GM19468 (cell line): ENCODE data around the gene IFT88.

Experiments used
- ATAC-seq: cut with Tn5 transposase; IDR thresholded peaks from one replicate; pipeline ENCODE4 v1.9.1; 2021; ENCODE audit warnings: mild to moderate bottlenecking, moderate library complexity, moderate number of reproducible peaks; ENCODE audit not compliant: unreplicated experiment; ENCODE audit errors: extremely low read depth

The IFT88 gene

GRCh38 chr13:20561741-20562140 is 5.2 kb upstream of the IFT88 start:
- no peak for ATAC-seq

DNA sequence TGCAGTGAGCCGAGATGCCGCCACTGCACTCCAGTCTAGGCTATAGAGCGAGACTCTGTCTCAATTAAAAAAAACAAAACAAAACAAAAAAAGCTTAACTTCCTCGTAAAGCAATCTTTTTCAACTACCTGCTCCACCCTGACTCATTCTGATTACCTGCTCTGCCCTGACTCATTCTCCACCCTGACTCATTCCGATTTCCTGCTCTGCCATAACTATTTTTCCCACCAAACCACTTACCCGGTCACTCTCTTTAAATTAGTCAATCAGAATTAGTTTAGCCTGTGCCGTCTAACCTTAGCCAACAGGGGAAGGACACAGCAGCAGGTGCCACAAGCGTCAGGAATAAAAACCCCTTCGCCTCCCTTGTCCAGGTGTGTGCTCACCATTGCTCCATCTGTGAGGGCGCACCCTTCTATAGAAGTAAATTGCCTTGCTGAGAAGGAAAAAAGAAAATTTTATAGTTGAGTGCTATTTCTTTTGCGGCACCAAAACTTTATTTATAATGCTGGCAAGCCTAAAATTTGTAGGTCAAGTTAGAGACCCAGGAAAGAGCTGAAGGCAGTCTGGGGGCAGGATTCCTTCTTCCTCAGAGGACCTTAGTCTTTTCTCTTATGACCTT is 1.7 kb upstream of the IFT88 start:
- ATAC-seq, result no peak

GRCh38 chr13:20566468-20566897 is 474 bp upstream of the IFT88 start:
- no peak for ATAC-seq

GRCh38 chr13:20567881-20568528 is 1.0 kb downstream of the IFT88 start:
- ATAC-seq, result no peak

- ATAC-seq, result no peak
Observed at GRCh38 chr13:20570517-20570916, 3.6 kb downstream of the IFT88 start.

DNA sequence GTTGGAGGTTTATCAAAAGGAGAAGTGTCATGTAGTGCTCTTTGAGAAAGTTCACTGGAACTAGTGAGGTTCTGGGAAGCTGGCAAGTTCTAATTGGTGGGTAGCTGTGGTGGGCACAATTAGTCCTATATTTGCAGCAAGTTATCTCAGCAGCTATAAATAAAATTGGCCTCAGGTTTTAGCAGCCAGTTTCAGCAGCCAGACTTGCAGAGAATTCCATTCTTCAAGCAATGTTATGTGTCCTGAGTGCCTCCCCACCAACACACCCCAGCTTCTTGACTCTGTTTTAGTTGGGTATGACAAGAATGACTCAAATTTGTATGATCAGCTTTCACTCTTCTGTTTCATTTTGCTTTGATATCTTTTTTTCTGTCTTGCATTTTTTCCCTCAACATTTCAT is 4.7 kb downstream of the IFT88 start:
- ATAC-seq, result no peak

DNA sequence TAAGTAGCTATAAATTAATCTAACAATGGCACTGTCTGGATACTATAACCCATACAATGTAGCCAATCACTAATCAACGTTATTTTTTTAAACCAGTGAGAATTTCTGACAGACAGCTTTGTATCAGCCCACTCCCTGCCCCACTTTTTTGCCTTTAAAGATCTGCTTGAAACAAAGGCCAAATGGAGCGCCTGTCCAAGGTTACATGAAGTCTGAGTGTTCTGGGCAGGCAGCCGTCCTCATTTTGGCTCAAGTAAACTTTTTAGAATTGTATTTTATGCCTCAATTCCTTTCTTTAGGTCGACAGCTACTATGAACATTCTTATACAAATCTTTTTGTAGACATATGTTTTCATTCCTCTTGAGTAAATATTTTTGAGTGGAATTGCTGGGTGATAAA is 6.2 kb downstream of the IFT88 start:
- ATAC-seq, result no peak

- ATAC-seq, result no peak
Observed at GRCh38 chr13:20573636-20574035, 6.7 kb downstream of the IFT88 start.

GRCh38 chr13:20579191-20579590 is 12.2 kb downstream of the IFT88 start:
- no peak for ATAC-seq

DNA sequence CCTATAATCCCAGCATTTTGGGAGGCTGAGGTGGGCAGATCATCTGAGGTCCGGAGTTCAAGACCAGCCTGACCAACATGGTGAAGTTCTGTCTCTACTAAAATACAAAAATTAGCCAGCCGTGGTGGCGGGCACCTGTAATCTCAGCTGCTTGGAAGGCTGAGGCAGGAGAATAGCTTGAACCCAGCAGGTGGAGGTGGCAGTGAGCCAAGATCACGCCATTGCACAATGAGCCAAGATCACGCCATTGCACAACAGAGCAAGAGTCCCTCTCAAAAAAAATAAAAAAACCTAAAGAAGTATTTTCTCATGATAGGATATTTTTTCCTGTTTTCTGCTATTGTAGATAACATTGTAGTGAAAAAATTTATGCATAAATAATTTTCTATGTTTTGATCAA is 13.3 kb downstream of the IFT88 start:
- ATAC-seq, result no peak

- no peak for ATAC-seq
Observed at GRCh38 chr13:20582026-20582425, 15.1 kb downstream of the IFT88 start.

DNA sequence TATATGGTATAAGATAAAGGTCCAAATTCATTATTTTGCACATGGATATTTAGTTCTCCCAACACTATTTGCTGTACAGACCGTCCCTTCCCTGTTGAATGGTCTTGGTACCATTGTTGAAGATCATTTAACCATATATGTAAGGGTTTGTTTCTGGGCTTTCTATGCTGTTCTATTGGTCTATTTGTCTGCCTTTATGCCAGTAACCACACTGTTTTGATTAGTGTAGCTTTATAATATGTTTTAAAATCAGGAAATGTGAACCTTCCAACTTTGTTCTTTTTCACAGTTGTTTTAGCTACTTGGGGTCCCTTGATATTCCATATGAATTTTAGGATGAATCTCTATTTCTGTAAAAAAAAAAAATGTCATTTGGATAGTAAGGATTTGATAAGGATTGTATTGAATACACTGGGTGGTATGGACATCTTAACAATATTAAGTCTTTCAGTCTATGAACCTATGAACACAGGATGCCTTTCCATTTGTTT is 16.9 kb downstream of the IFT88 start:
- no peak for ATAC-seq

DNA sequence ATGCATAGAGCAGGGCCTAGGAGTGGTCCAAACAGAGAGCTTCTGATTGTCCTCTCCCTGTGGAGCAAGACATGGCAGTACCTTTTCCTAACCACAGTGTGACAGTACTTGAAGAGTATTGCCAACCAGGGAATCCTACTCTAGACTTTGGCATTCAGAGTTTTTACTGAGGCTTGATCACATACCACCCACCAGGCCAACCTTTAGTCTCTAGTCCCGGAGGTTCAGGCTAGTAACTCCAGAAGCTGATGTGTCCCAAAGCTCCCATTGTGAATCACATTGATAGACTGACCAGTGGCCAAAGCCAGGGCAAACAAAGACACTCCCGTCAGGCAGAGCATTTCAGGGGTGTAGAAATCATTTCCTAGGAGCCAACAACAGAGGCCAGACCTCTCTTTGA is 18.4 kb downstream of the IFT88 start:
- ATAC-seq, result no peak

DNA sequence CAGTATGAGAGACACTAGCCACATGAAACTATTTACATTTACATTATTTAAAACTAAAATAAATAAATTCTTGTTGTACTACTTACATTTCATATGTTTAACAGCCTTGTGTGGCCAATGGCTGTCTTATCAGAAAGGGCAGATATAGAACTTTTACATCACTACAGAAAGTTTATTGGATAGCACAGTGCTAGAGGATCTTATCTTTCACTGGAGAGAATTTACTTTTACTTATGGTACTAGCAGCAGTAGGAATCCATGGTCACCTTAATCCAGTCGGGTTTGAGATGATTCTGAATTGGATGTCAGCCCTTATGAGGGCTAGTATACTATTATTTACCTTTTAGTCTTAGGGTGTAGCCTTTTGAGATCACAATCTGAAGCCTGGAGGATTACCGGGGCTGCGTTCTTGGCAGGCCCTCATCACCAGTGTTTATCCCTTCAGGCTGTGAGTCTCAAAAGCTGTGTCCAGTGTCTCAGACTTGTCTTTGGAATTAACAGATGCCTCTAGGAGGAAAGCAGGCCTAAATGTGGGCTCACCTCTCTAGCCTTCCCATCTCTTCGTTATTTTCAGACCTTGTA is 21.7 kb downstream of the IFT88 start:
- no peak for ATAC-seq

DNA sequence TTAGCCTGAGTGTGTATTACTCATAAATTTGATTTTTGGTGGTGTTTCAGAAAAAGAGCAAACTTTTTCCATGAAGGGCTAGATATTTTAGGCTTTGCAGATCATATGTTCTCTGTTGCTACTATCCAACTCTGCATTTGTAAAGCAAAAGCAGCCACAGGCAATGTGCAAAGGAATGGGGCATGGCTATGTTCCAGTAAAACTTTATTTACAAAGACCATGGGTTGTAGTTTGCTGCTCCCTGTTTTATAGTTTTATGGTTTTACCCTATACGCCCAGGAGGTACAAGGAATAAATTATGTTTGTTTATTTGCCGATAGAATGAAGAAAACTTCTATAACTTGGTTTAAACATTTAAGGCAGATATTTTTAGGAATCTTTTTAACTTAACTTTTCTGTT is 23.6 kb downstream of the IFT88 start:
- ATAC-seq, result no peak

DNA sequence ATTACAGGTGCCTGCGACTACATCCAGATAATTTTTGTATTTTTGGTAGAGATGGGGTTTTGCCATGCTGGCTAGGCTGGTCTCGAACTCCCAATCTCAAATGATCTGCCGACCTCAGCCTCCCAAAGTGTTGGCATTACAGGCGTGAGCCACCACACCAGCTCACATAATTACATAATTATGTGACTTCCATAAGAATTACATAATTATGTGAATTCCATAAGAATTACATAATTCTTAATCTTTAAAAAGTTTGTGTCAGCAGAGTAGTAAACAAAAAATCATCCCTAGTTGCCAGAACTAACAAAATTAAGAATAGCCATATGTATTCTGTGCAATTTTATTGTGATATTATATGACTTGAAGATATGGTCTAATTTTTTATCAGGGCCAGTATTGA is 25.6 kb downstream of the IFT88 start:
- no peak for ATAC-seq

- no peak for ATAC-seq
Observed at GRCh38 chr13:20594280-20594679, 27.3 kb downstream of the IFT88 start.

GRCh38 chr13:20607015-20607414 is 40.1 kb downstream of the IFT88 start:
- no peak for ATAC-seq

GRCh38 chr13:20608438-20609020 is 41.6 kb downstream of the IFT88 start:
- no peak for ATAC-seq

- no peak for ATAC-seq
Observed at GRCh38 chr13:20609145-20609544, 42.2 kb downstream of the IFT88 start.

DNA sequence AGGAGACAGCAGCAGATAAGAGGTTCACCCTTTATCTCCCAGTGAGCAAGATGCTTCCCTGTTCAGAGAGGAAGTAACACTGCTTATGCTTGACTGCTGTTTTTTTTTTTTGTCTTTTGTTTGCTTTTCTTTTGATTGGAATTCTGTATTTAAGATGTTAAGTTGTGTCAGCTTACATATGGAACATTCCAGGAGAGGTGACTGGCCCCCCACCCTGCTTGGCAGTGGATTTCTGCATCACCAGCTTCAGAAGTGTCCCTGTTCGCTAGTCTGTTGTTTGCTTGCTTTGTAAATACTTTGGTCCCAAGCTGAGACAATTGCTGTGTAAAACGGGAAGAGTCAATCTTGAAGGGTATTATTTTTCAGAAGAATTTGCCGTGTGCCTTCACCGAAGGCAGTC is 43.0 kb downstream of the IFT88 start:
- ATAC-seq, result no peak
